ENCODE data around the gene COL17A1.

DNA sequence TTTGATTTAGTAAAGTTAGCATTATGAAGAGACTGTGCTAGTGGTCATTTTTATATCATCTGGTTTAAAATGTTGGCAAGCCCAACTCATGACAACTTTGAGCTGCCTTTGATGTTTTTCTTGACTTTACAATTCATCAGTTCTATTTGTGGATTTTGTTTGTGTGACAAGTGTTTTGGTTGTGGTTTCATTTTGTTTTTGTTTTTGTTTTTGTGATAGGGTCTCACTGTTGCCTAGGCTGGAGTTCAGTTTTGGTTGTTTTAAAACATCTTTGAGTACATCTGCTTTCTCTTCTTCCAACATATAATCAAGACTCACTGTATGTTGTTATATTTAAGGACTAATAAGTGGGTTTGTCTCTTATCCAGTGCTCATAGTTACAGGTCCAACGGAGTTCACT, 18.7 kb upstream of the COL17A1 start:
- TF ChIP-seq YY1 (IDR thresholded peaks at IDR 0.05; ENCODE audit: insufficient read depth, insufficient read length) (no peak), ZNF274 (IDR thresholded peaks at IDR 0.05; ENCODE audit: low read depth, low read length) (no peak), SUZ12 (IDR thresholded peaks at IDR 0.05; ENCODE audit: extremely low read depth, insufficient read depth, insufficient read length) (no peak)

Data from NT2/D1 (cell line).